Neuronal stem cell (in vitro differentiated cells): ENCODE results near the gene CCL26.

Experiments used
- DNase-seq: peaks from one replicate; pipeline ENCODE4 v3.0.0-alpha.2; 2013; ENCODE audit warnings: low spot score
- H2AFZ ChIP-seq: one replicate; pipeline ENCODE4 v1.6.1; 2013; ENCODE audit warnings: mild to moderate bottlenecking, low read length, inconsistent platforms
- H2AK5ac ChIP-seq: 2 replicates; pipeline ENCODE4 v1.6.1; 2013; ENCODE audit warnings: low read depth, mild to moderate bottlenecking, inconsistent platforms, low read length, moderate library complexity, mixed read lengths
- H2BK120ac ChIP-seq: 2 replicates; pipeline ENCODE4 v1.6.1; 2013; ENCODE audit warnings: low read depth, mild to moderate bottlenecking, inconsistent platforms, low read length, moderate library complexity, mixed read lengths
- H2BK12ac ChIP-seq: one replicate; pipeline ENCODE4 v1.6.1; 2013; ENCODE audit warnings: low read length, inconsistent platforms
- H2BK15ac ChIP-seq: 2 replicates; pipeline ENCODE4 v1.6.1; 2013; ENCODE audit warnings: mild to moderate bottlenecking, low read length, inconsistent platforms, mixed read lengths
- H2BK5ac ChIP-seq: one replicate; pipeline ENCODE4 v1.6.1; 2013; ENCODE audit warnings: inconsistent platforms, mild to moderate bottlenecking, low read length, moderate library complexity
- H3K14ac ChIP-seq: one replicate; pipeline ENCODE4 v1.6.1; 2013; ENCODE audit warnings: low read length, inconsistent platforms
- H3K18ac ChIP-seq: 2 replicates; pipeline ENCODE4 v1.6.1; 2013; ENCODE audit warnings: low read length, inconsistent platforms
- H3K23ac ChIP-seq: 2 replicates; pipeline ENCODE4 v1.6.1; 2013; ENCODE audit warnings: low read depth, mild to moderate bottlenecking, mixed read lengths, low read length, inconsistent platforms; ENCODE audit not compliant: poor library complexity
- H3K27ac ChIP-seq: replicated peaks from 3 replicates; pipeline ENCODE4 v1.5.1; 2013; ENCODE audit warnings: low read length, inconsistent platforms
- H3K27me3 ChIP-seq, 3 experiments: 2 replicates each; pipeline ENCODE4 v1.6.1; 2013; ENCODE audit warnings: low read length in 3 of 3, mild to moderate bottlenecking in 2 of 3, inconsistent platforms in 1 of 3, low read depth in 1 of 3, mixed read lengths in 1 of 3, moderate library complexity in 1 of 3; ENCODE audit not compliant: control insufficient read depth in 3 of 3, insufficient read depth in 3 of 3
- H3K36me3 ChIP-seq, 2 donors: replicated peaks in 1 of 2; 2 replicates each; pipeline ENCODE4 v1.6.1; 2013; ENCODE audit warnings: low read length in 2 of 2; ENCODE audit not compliant: control insufficient read depth in 2 of 2, insufficient read depth in 2 of 2
- H3K4ac ChIP-seq: 2 replicates; pipeline ENCODE4 v1.6.1; 2013; ENCODE audit warnings: inconsistent platforms, mild to moderate bottlenecking, low read length, moderate library complexity
- H3K4me1 ChIP-seq, 2 donors: 1 replicate in 1 of 2; 2 replicates in 1 of 2; pipeline ENCODE4 v1.6.1; 2013; ENCODE audit warnings: low read length in 2 of 2, low read depth in 1 of 2; ENCODE audit not compliant: control insufficient read depth in 2 of 2, insufficient read depth in 1 of 2
- H3K4me2 ChIP-seq: one replicate; pipeline ENCODE4 v1.6.1; 2013; ENCODE audit warnings: mild to moderate bottlenecking, low read length, inconsistent platforms; ENCODE audit not compliant: insufficient read depth, poor library complexity, severe bottlenecking
- H3K4me3 ChIP-seq, 2 donors: 2 replicates each; pipeline ENCODE4 v1.5.1; 2013; ENCODE audit warnings: low read length in 2 of 2, mild to moderate bottlenecking in 2 of 2, inconsistent platforms in 1 of 2, moderate library complexity in 1 of 2
- H3K79me1 ChIP-seq: one replicate; pipeline ENCODE4 v1.6.1; 2013; ENCODE audit warnings: low read depth, mild to moderate bottlenecking, inconsistent platforms, low read length, moderate library complexity
- H3K9ac ChIP-seq: one replicate; pipeline ENCODE4 v1.6.1; 2013; ENCODE audit warnings: mild to moderate bottlenecking, low read depth, low read length, inconsistent platforms; ENCODE audit not compliant: poor library complexity
- H3K9me3 ChIP-seq, 2 donors: replicated peaks in 1 of 2; 2 replicates each; pipeline versions ENCODE3 to v1.6.1; 2013; ENCODE audit warnings: low read length in 2 of 2, mild to moderate bottlenecking in 2 of 2, inconsistent platforms in 1 of 2, low read depth in 1 of 2, mixed read lengths in 1 of 2, moderate library complexity in 1 of 2; ENCODE audit not compliant: control insufficient read depth in 2 of 2, insufficient read depth in 1 of 2
- H4K8ac ChIP-seq: one replicate; pipeline ENCODE4 v1.6.1; 2013; ENCODE audit warnings: low read depth, mild to moderate bottlenecking, inconsistent platforms, low read length, moderate library complexity
- H4K91ac ChIP-seq: one replicate; pipeline ENCODE4 v1.6.1; 2013; ENCODE audit warnings: low read length, low read depth, mild to moderate bottlenecking, inconsistent platforms; ENCODE audit not compliant: poor library complexity
- WGBS, 2 donors: extraction: QIAGEN DNeasy Blood & Tissue Kit; methylation state at CpG; one replicate each; pipeline ENCODE4 v1.1.7; 2013; ENCODE audit warnings: missing lambda C conversion rate in 2 of 2, mixed read lengths in 1 of 2; ENCODE audit not compliant: insufficient read length in 2 of 2, insufficient replicate concordance in 1 of 2; ENCODE audit errors: extremely low coverage in 2 of 2; 5-methylcytosine and 5-hydroxymethylcytosine counted together

Gene CCL26

DNA sequence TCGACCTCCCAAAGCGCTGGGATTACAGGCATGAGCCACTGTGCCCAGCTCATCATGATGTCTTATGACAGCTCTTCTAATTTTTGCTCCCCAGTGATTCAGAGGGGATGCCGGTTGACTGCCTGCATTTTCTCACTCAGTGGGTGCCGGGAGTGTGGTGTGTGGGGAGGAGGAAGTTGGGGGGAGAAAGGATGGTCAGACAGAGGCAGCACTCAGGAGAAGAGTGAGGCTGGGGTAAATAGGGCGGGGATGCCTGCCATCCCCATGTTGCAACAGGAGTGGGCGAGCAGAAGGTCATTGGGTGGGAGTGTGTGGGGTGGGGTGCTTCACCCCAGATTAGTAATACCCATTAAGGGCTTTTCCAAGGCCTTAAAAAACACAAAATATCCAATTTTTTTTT is 45.1 kb upstream of the CCL26 start:
- H2BK120ac ChIP-seq = no peak overlapping the region

DNA sequence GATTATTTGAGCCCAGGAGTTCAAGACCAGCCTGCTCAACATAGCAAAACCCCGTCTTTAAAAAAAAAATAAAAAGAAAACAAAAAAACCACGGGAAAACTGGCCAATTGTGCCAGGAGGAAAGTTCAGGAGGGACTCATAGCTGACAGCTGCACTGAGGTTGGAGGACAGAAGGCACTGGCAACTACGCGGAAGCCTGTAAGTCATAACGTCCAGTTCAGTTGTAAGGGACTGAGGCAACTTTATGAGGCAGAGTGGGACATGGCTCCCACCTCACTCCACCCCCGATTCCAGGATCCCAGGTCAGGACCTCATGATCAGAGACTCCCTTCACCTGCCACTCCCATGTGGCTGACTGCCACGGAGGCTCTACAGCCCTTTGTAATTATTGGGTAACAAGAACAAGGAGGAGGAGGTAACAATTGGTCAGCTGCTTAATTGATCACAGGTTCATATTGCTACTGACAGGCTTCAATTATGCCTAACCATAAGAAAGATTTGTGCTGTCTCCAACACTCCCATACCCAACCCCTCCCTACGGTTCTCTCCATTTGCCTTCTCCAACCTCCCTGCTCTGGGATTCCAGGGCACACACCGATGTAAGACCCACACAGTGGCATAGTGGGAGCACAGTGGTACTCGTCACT is 43.5 kb upstream of the CCL26 start:
- peaks cover 0 to 1% of the 10 kb centered on the region in 2 donors for H3K9me3 ChIP-seq
- H2AFZ ChIP-seq = no peak overlapping the region
- no peak overlapping the region for H3K18ac ChIP-seq
- H2BK5ac ChIP-seq = no peak overlapping the region
- WGBS, 2 donors = no CpG with 5 or more reads among the region's 10 CpGs
- H4K91ac ChIP-seq = no peak overlapping the region
- H2BK12ac ChIP-seq = no peak overlapping the region
- peaks cover 0 to 2% of the 10 kb centered on the region in 2 donors for H3K4me1 ChIP-seq
- no peak overlapping the region for H2BK120ac ChIP-seq
- H3K27ac ChIP-seq = no peak overlapping the region
- H2AK5ac ChIP-seq = peak overlapping the region; percentile 17
- no peak overlapping the region for H3K14ac ChIP-seq
- H4K8ac ChIP-seq = no peak overlapping the region
- no peaks in the 10 kb centered on the region for H3K27me3 ChIP-seq
- H3K4me3 ChIP-seq = no peak overlapping the region
- DNase-seq = no peak
- H3K23ac ChIP-seq = no peak overlapping the region
- H3K36me3 ChIP-seq = no peaks in the 10 kb centered on the region
- H2BK15ac ChIP-seq = no peak overlapping the region
- H3K9ac ChIP-seq = no peak overlapping the region
- H3K79me1 ChIP-seq = no peaks in the 10 kb centered on the region
- H3K4ac ChIP-seq = no peak overlapping the region
- H3K4me2 ChIP-seq = no peak overlapping the region

More for the DNA sequence above, 45.1 kb upstream of the CCL26 start:
- Histone ChIP-seq H2BK5ac (no peak overlapping the region), H3K9ac (no peak overlapping the region), H2BK12ac (no peak overlapping the region), H3K4ac (no peak overlapping the region), H3K79me1 (no peaks in the 10 kb centered on the region), H3K4me1 (peaks cover 0 to 2% of the 10 kb centered on the region in 2 donors), H3K18ac (no peak overlapping the region), H4K8ac (no peak overlapping the region), H3K27ac (no peak overlapping the region), H2BK15ac (no peak overlapping the region), H3K23ac (no peak overlapping the region), H3K27me3 (no peaks in the 10 kb centered on the region), H4K91ac (peak overlapping the region; percentile 87), H3K14ac (no peak overlapping the region), H2AK5ac (no peak overlapping the region), H3K4me2 (no peak overlapping the region), H3K9me3 (peaks cover 0 to 1% of the 10 kb centered on the region in 2 donors), H2AFZ (no peak overlapping the region), H3K4me3 (no peak overlapping the region), H3K36me3 (no peaks in the 10 kb centered on the region)
- no CpG with 5 or more reads among the region's 6 CpGs for WGBS, 2 donors
- DNase-seq = no peak

DNA sequence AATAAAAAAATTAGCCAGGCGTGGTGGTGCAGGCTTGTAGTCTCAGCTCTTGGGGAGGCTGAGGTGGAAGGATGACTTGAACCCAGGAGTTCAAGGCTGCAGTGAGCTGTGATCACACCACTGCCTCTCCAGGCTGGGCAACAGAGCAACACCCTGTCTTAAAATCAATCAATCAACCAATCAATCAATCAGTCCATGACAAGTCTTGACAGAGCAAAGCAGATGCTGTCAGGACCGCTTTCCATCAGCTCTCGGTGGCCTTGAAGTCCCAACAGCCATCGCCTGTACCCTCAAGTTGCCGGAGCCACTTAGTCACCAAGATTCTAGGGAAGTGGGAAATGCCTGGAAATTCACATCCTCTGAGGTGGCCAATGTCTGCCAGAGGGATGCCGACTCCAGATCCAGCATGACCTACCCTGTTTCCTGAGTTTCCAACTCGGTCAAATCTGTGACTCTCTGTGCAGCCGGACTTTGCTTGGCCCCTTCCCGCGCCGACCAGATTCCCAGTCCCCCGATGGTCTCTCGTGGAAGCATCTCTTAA is 42.5 kb upstream of the CCL26 start:
- WGBS, 2 donors = no CpG with 5 or more reads among the region's 13 CpGs
- H3K27ac ChIP-seq = no peak overlapping the region

DNA sequence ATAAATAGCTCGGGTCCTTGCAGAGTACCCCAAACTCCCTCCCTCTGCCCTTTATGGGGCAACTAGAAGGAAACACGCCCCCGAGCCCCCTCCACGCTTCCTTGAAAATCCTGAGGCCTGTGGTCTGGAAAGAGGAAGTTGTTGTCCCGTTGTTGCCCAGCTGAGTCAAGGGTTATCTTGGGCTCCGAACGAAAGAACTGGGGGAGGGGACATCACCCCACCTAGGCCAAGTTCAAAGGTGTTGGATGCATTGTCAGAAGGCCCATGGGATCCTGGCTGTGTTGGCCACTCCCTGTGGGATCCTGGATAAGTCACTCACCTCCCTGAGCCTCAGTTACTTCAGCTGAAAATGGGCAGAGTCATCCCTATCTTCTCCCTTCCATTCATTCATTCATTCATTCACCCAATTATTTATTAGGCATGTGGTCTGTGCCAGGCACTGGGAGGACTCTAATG is 41.8 kb upstream of the CCL26 start, which contains the start of gene CCL24:
Gene CCL24, minus strand, starts transcription at position 26 of the 456 bp plus-strand sequence. CDS start 91 bp downstream, outside the sequence.
- no CpG with 5 or more reads among the region's 7 CpGs for WGBS, 2 donors
- no peak within 1 kb of the TSS for H2AFZ ChIP-seq
- H2BK120ac ChIP-seq = no peak within 1 kb of the TSS
- H4K8ac ChIP-seq = no peak within 1 kb of the TSS
- no peak within 1 kb of the TSS for H2BK5ac ChIP-seq
- no peak for DNase-seq
- H2AK5ac ChIP-seq = peak within 1 kb of the TSS; percentile 53
- H3K4me2 ChIP-seq = no peak within 1 kb of the TSS
- H3K9ac ChIP-seq = no peak within 1 kb of the TSS
- H3K14ac ChIP-seq = no peak within 1 kb of the TSS
- peaks cover 0 to 2% of the 10 kb centered on the region in 2 donors for H3K4me1 ChIP-seq
- peaks cover 0 to 1% of the 10 kb centered on the region in 2 donors for H3K9me3 ChIP-seq
- H4K91ac ChIP-seq = no peak within 1 kb of the TSS
- peak within 1 kb of the TSS; percentile 14 for H3K23ac ChIP-seq
- H3K79me1 ChIP-seq = no peaks in the 10 kb centered on the region
- H3K27ac ChIP-seq = no peak within 1 kb of the TSS
- H3K27me3 ChIP-seq = no peaks in the 10 kb centered on the region
- H2BK12ac ChIP-seq = no peak within 1 kb of the TSS
- no peaks in the 10 kb centered on the region for H3K36me3 ChIP-seq
- H3K18ac ChIP-seq = peak within 1 kb of the TSS; percentile 41
- H2BK15ac ChIP-seq = peak within 1 kb of the TSS; percentile 14
- no peak within 1 kb of the TSS for H3K4ac ChIP-seq
- H3K4me3 ChIP-seq = no peak within 1 kb of the TSS

More for the DNA sequence above, 42.5 kb upstream of the CCL26 start:
- DNase-seq = no peak
- H3K18ac ChIP-seq = no peak overlapping the region
- H2AFZ ChIP-seq = no peak overlapping the region
- peaks cover 0 to 2% of the 10 kb centered on the region in 2 donors for H3K4me1 ChIP-seq
- no peaks in the 10 kb centered on the region for H3K36me3 ChIP-seq
- no peak overlapping the region for H2BK15ac ChIP-seq
- peaks cover 0 to 1% of the 10 kb centered on the region in 2 donors for H3K9me3 ChIP-seq
- no peak overlapping the region for H3K4ac ChIP-seq
- no peak overlapping the region for H3K14ac ChIP-seq
- no peak overlapping the region for H4K91ac ChIP-seq
- H3K9ac ChIP-seq = no peak overlapping the region
- H3K79me1 ChIP-seq = no peaks in the 10 kb centered on the region
- H2BK5ac ChIP-seq = no peak overlapping the region
- no peak overlapping the region for H4K8ac ChIP-seq
- no peak overlapping the region for H3K4me2 ChIP-seq
- no peaks in the 10 kb centered on the region for H3K27me3 ChIP-seq
- no peak overlapping the region for H3K23ac ChIP-seq
- H2AK5ac ChIP-seq = no peak overlapping the region
- no peak overlapping the region for H3K4me3 ChIP-seq
- no peak overlapping the region for H2BK12ac ChIP-seq
- no peak overlapping the region for H2BK120ac ChIP-seq
